ENCODE measurements around the gene RPL36.
"Not testable (repeated sequence)": the region's sequence is repeated elsewhere in the genome, so short reads cannot be mapped to it uniquely, and the experiment has no call there.

RPL36 gene

DNA sequence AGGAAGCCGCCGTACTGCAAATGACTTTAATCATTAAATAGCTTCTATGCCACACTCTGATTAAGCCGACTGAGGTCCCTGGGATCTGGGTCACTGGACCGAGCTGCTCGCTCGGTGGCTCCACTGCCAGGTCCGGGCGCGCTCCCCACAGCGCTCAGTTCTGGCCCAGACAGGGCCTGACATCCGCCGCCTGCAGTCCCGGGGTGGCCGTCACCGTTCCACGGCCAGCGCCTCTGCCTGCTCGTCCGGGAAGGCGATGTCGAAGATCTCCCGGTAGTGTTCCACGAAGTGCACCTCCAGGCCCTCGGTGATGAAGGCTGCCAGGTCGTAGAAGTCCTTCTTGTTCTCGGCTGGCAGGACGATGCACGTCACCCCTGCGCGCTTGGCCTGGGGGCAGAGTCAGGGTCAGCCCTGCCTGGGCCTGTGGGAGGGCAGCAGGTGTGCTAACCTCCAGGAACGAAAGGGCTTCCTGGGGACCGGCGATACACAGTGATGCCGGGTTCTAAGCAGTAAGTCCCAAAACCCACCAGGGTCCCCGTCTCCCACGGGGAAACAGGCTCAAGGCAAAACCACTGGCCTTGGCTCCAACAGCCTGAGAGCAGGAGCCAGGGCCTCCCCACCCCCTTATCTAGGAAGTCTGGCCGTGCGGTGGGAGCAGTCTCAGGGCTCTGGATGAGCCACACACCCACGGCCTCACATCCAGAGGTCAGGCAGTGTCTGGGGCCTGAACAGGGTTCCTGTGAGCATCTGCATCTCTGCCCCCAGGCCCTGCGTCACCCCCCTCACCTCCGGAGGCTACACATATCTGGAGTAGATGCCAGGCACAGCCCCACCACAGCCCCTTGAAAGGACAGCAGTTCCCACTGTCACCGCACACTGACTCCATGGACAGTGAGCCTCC lies 2.0 kb downstream of the RPL36 start:
- DNase-seq: no peak

DNA sequence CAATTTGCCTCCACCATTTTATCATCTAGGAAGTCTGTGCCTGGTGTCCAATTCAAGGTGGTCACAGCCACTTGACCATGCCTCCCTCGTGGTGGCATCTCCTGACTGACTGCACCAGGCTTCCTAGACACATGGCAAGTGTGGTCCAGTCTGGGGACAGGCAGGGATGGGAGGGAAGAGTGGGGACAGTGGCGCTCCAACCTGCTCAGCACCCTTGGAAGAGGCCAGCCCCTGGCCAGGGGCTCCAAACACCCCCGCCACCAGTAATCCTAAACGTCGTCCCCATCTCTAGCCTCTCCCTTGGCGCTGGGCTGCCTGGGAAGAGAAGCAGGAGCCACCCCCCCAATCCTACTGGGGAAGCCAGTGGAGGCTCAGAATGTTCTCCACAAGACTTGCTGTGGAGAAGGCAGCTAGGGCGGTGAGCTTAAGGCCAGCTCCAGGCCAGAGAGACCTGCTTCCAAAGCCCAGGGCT lies 2.7 kb downstream of the RPL36 start:
- no peak for DNase-seq

DNA sequence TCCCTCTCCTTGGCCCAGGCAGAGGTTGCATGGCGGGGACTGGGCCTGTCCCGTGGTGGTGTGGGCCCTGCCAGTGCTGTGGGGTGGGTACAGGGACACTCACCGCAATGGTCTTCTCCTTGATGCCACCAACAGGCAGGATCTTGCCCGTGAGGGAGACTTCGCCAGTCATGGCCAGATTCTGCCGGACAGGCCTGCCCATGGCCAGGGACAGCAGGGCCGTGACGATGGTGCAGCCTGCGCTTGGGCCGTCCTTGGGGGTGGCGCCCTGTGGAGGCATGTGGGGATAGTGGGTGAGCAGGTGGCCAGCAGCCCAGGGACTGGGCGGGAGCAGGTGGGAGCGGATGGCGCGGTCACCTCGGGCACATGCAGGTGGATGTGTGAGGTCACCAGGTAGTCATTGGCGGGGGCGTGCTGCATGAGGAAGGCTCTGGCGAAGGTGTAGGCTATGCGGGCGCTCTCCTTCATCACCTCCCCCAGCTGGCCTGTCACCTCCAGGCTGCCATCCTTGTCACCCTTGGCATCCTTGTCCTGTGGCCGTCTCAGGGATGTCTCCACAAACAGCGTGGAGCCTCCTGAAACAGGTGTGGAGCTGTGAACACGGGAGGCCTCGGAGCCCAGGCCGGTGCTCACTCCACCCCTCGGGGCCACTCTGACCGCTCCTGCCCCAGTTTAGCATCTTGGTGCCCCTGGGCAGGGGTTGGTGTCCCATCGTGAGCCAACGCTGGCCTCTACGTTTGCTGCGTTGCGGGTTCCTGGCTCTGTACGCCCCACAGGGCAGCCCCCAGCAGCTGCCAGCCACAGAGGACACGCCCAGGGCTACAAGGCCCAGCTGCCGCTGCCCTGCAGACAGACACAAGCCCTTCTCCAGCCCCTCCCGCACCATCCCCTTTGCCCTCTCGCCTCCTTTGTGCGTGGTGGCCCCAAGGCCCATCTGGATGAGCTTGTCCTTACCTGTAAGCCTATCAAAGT lies 3.4 kb downstream of the RPL36 start:
- DNase-seq: peak; percentile 33

GRCh38 chr19:5694167-5694955 lies 4.3 kb downstream of the RPL36 start:
- no peak for DNase-seq

DNA sequence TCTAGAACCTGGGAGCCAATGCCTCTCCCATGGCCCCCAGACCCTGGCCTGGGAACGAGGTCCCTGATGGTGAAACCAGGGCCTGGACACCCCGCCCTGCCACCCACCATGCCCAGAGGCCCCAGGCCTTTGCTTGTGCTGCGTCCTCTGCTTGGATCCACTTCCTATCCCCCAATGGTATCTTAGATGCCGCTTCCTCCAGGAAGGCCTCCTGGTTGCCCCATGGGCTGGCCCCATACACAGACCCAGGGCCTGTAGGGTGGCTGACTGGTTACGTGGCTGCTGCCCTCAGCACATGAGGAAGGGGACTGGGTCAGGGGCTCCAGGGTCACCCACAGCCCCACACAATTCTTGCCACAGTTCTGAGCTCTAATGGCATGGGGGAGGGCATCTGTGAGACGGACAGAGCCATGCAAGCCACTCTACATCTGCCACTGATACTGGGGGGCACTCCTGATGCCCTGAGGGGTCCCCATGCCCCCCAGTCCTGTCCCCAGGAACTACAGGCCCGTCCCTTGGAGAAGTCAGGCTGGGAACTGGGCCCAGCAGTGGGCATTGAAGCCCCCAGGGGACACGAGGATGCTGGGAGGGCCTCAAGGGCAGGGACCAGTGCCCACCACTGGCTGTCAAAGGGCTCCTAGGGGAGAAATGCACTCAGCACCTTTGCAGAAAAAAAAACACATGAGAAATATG lies 5.0 kb downstream of the RPL36 start:
- DNase-seq: no peak

DNA sequence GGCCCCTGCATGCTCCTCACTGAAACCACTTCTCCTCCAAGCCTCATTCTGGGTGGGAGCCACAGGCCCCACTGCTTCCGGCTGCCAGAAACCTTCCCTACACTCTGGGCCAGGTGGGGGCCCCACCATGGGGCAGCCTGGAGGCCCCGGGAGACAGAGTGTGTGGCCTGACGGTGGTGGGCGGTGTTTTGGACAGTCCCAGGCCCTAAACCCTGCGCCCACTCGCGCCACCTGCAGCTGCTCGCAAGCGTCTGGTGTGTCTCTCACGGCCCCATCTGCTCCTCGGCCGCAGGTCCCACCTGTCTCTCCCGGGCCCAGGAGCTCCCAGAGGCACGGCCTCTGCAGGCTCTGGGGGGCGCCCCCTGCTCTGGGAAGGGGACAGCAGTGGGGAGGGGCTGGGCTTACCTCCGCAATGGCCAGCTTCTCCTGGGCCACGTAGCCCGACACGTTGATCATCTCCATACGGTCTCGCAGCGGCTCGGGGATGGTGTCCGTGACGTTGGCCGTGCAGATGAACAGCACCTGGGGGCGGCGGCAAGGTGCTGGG lies 5.6 kb downstream of the RPL36 start:
- DNase-seq: peak; percentile 42

GRCh38 chr19:5696196-5697021 lies 6.3 kb downstream of the RPL36 start:
- DNase-seq: no peak

- DNase-seq: peak; percentile 33
These were observed 7.2 kb downstream of the RPL36 start for GRCh38 chr19:5697022-5697889.

GRCh38 chr19:5697890-5698634 lies 8.0 kb downstream of the RPL36 start:
- no peak for DNase-seq

DNA sequence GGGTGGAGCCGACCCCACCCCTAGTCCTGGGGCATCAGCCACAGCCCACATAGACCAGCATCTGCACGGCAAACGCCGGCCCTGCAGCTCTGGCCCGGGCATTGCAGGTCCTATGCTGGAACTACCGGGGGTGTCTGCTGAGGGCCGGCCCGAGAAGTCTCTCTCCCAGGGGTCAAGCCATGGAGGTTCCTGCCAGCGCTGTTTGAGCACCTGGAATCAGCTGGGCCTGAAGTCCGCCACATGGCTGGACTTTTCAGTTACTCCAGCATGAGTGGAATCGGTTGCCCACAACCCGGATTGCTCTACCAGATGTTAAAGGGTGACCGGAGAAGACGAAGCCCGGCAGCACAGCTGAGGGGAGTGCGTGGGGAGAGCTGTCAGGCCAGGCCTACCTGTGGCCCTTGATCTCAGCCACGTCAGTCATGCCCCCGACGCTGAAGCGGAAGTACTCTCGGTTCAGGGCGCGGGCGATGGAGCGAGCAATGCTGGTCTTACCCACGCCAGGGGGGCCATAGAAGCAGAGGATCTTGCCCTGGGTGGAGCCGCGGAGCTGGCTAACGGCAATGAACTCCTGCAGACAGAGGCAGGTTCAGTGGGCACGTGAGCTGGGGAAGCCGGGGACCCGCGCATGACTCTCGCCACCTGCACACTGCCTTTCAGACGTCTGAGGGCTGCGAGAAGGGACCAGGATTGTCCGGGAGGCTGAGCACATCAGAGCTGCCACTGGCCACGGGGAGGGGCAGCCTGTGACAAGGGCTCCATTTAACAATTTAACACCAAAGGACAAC lies 8.7 kb downstream of the RPL36 start:
- DNase-seq: no peak

DNA sequence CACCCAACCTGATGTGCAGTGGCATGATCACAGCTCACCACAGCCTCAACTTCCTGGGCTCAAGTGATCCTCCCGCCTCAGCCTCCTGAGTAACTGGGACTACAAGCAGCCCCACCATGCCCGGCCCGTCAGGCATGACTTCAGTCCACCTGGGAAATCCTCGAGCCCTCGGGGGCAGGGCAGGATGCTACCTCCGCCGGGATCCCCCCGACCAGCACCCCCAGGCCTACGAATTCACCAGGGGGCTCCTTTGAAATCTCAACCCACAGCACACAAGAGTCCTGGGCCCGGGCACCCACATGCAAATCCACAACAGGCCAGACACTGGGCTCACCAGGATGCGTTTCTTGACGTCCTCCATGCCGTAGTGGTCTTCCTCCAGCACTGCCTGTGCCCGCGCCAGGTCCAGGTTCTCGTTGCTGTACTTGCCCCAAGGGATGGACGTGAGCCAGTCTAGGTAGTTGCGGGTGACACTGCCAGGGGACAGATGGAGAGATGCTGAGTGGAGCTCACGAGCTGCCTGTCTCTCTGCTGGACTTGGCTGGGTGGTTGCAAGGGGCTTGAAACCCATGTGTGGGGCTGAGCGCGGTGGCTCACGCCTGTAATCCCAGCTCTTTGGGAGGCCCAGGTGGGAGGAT lies 10.5 kb downstream of the RPL36 start:
- no peak for DNase-seq

DNA sequence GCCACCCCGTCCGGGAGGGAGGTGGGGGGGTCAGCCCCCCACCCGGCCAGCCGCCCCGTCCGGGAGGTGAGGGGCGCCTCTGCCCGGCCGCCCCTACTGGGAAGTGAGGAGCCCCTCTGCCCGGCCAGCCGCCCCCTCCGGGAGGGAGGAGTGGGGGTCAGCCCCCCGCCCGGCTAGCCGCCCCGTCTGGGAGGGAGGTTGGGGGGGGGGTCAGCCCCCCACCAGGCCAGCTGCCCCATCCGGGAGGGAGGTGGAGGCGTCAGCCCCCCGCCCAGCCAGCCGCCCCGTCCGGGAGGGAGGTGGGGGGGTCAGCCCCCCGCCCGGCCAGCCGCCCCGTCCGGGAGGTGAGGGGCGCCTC lies 11.9 kb downstream of the RPL36 start:
- DNase-seq: not testable (repeated sequence)

- DNase-seq: no peak
These were observed 14.0 kb downstream of the RPL36 start for GRCh38 chr19:5703819-5704818.

GRCh38 chr19:5705552-5705951 lies 15.5 kb downstream of the RPL36 start:
- DNase-seq: no peak

- DNase-seq: no peak
These were observed 16.9 kb downstream of the RPL36 start for GRCh38 chr19:5706876-5707573.
